HTR-8/SVneo (cell line): ENCODE measurements around the gene RALGAPA2.
"Not testable (repeated sequence)": the region's sequence is repeated elsewhere in the genome, so short reads cannot be mapped to it uniquely, and the experiment has no call there.

Experiments used
- DNase-seq: peaks from one replicate; pipeline ENCODE4 v3.0.0; 2011; ENCODE audit warnings: low spot score, mixed read lengths; ENCODE audit not compliant: insufficient read length
- FAIRE-seq: peaks from 2 replicates; lab custom pipeline; 2011; peaks lifted over from hg19 to GRCh38; lab: Jason Lieb, UNC

The RALGAPA2 gene

DNA sequence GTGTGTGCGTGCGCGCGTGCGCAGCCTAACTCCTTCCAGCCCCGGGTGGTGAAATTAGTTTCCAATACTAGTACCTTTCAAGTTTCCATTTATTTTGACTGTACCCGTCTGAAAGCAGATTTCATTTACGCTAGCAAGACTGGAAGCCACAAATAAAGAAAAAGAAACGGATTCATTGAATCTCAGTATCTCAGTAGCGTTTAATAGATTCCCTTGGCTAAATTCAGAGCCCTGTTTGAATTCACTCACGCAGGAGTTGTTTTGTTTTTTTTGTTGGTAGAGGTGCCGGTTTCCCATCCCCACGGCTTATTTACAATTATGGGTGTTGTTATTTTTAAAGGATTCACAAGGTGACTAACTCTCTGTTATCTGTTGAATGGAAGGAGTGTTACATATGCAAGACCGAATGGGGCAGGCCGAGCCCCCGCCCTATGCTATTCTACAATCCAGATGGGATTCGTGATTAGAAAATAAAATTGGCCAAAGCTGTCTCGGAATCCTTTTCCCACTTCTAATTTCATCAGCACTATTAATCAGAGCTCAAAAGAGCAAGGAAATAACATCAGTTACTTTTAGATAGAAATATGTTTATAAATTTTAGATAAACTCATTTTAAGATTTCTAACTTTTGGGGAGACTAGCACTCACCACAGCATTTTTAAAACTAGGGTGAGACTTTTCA lies 346.8 kb downstream of the RALGAPA2 start:
- no peak for FAIRE-seq

DNA sequence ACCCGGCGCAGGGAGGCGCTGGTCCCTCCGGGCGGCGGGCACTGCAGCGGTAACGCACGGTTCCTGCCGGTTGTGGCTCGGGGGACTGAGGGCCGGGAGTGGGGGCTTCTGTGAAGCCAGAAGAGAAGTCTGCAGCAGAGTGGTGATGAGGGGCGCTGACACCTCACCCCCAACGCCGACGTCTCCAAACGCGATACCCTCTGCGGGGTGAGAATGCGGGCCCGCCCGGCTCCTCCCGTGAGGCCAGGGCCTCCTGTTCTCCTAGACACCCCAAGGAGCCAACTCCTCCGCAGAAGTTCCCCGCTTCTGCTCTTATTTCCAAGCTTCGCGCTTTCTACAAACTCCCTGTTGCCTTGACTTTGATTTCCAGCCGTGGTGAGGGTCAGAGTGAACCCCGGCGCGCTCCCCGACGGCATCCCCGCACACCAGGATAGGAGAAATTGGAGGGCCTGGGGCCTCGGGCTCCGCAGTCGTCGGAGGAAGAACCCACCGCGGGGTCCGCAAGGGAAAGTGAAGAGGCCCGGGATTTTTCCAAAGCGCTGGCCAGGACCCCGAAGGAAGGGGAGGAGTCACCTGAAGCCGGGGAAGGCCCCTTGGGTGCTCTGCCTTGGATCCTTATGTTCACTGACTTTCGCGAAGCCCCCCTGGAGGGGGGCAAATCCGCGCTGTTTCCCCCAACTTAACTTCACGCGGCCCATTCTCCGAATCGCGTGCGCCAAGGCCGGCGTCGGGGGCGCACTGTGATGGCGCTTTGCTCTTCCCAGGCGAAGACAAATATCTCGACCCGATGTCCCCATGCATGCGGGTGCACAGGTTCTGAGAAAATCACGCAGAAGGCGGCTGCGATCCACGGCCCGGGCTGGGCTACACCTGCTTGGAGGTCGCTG lies 347.6 kb downstream of the RALGAPA2 start:
- FAIRE-seq (no peak), DNase-seq (no peak)

More for the DNA sequence above, 346.8 kb downstream of the RALGAPA2 start:
- no peak for DNase-seq

DNA sequence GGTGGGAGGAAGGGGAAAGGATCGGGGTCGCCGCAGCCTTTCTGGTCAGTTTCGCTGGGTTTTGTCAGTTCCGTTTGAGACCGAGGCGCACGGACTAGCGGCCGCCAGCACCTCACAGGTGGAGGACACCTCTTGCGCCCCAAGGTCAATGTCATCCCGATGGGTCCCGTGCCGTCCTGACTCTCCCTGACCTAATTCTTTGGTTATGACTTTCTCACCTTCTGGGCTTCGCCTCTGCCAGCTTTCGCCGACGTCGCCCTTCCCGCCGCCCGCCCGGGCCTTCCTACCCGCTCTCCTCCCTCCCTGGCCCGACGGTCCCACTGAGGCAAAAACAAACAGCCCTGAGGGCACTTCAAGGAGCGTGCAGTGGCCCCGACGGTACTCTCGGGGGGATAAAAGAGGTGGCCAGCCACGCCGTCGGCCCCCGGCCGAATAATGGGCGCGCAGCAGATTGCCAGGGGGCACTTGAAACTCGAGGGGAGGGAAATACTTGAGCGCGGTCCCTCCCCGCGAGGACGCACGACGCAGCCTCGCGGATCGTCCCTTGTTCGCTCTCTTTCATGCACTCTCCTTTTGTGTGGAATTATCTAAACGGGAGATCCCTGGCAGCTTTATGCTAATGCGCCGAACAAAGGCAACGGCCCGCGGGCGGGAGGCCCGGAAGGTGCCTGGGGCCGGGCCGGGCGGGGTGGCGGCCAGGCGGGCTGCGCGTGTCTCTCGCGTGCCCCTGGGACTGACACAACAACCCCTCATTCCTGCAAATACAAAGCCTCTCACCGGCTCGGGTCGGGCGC lies 348.4 kb downstream of the RALGAPA2 start:
- DNase-seq, result no peak
- FAIRE-seq, result no peak

DNA sequence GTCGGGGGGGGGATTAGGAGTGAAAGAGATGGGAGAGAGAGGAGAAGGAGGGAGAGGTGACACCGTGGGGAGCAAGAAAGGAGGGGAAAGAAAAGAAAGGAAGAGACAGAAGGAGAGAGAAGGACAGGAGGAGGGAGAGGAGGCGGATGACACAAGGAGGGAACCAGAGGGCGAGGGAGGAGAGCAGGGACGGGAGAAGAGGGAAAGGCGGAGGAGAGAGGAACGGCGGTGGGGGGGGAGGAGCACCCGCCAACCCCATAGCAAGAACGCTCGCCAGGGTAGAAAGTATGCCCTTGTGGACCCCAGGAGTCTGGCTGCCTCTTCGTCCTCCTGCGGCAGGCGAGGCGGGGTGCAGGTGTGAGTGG lies 349.0 kb downstream of the RALGAPA2 start:
- DNase-seq (no peak), FAIRE-seq (no peak)

DNA sequence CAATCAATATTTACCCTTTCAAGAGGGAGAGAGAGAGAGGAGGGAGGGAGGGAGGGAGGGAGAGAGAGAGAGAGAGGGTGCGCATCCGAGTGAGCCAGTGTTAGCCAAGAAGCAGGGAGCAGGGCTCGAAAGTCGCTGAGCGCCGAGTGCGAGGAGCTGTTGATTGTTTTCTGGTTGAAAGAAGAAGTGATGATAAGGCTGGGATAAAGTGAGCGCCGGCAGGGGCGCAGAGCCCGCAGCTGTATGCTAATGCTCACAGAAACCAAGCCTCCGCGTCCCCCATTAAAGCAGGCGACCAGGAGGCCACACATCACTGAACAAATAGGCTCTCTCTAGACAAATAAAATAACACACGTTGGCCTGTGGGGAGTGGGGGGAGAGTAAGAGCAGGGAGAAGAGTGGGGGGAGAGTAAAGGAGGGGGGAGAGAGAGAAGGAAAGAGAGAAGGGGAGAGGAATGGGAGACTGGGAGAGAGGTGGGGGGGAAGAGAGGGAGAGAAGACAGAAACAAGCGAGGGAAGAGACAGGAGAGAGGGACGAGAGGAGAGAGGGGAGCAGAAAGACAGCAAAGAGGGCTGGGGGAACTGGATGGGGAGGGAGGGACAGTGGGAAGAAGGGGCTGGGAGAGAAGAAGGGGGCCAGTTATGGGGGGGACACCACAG lies 349.5 kb downstream of the RALGAPA2 start:
- DNase-seq, result no peak
- no peak for FAIRE-seq

DNA sequence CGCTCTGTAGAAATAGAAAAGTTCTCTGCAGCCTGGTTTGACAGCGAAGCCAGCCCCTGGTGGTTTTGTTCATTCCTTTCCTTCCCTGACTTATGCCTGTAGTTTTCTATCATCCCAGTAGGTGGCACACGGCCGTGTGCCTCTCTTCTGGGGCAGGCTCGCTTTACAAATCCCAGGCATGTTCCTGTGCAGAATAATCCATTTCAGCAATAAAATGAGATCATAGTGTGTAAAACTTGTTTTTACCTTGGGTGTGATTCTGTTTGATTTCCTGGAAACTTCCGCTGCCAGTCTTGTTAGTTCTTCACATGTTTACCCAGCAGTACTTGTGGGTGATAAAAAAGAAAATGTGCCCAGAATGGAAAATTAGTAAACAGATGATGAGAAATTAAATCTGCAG lies 352.0 kb downstream of the RALGAPA2 start:
- FAIRE-seq, result peak; percentile 16
- peak; percentile 45 for DNase-seq

DNA sequence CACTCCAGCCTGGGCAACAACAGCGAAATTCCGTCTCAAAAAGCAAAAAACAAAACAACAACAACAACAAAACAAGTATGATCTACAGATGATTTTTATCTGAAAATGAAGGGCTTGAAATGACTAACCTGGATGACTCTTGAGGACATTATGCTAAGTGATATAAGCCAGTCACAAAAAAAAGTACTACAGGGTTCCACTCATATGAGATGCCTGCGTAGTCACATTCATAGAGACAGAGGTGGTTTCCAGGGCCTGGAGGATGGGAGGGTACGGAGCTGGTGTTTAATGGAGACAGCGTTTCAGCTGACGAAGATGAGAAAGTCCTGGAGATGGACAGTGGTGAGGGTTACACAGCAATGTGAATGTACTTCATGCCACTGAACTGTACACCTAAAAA lies 352.8 kb downstream of the RALGAPA2 start:
- DNase-seq (no peak), FAIRE-seq (no peak)

DNA sequence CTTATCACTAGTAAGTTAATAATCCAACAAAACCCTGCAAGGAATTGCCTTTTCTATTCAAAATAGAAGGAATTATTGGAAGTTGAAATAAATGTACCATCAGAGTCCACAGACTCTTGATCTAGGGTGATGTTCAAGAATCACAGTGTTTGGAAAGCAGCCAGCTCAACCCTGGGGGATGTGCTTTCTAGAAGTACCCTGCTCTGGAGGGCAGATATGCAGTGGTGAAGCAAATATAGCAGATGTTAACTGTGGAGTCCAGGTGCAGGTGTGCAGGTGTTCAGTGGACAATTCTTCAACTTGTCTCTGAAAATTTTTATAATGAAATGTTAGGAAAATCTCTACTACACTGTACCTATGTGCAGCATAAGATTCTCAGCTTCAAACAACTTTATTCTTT lies 353.6 kb downstream of the RALGAPA2 start:
- no peak for FAIRE-seq
- no peak for DNase-seq

DNA sequence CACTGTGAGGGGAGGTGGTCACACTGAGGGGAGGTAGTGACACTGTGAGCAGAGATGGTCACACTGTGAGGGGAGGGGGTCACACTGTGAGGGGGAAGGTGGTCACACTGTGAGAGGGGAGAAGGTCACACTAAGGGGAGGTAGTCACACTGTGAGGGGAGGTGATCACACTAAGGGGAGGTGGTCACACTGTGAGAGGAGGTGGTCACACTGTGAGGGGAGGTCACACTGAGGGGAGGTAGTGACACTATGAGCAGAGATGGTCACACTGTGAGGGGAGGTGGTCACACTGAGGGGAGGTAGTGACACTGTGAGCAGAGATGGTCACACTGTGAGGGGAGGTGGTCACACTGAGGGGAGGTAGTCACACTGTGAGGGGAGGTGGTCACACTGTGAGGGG lies 356.9 kb downstream of the RALGAPA2 start:
- peak; percentile 81 for FAIRE-seq

DNA sequence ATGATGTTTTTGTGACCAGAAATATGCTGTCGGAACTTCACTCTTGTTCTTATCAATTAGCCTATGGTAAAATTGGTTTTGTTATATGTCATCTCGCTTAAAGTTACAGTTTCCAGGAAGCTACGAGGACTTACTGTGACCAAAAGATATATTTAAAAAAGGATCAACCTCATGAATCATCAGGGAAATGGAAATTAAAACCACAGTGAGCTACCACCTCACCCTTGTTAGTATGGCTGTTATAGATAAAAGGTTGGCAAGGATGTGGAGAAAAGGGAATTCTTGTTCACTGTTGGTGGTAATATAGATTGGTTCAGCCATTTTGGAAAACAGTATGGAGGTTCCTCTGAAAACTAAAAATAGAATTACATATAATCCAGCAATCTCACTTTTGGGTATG lies 358.9 kb downstream of the RALGAPA2 start:
- no peak for DNase-seq
- FAIRE-seq, result no peak

More for the DNA sequence above, 356.9 kb downstream of the RALGAPA2 start:
- DNase-seq, result not testable (repeated sequence)

DNA sequence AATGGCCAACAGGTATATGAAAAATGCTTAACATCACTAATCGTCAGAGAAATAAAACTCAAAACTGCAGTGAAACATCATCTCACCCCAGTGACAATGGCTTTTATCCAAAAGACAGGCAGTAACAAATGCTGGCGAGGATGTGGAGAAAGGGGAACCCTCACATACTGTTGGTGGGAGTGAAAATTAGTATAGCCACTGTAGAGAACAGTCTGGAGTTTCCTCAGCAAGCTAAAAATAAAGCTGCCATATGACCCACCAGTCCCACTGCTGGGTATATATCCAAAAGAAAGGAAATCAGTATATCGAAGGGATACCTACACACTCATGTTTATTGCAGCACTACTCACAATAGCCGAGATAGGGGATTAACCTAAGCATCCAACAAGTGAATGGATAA lies 368.0 kb downstream of the RALGAPA2 start:
- no peak for DNase-seq
- FAIRE-seq, result no peak

DNA sequence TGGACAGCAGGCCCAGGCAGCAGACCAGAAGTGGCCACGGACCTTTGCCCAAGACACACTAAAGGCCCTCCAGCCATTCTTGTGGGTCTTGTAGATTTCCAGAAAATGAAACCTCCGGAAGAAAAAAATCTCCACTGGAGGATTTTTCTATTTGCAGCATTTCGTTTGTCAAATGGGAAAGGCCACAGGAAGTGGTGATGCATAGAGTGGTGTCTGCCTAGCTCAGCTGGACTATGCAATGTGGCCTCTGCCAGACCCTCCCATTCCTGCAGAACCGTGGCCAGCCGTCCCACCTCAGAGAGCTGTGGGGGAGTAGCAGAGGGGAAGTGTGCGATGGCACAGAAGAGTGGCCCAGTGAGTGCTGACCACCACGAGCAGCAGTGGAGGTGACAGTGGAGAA lies 368.5 kb downstream of the RALGAPA2 start:
- no peak for FAIRE-seq

More for the DNA sequence above, 368.5 kb downstream of the RALGAPA2 start:
- DNase-seq, result no peak
